Gastrocnemius medialis (tissue), 4 donors: Measurements from ENCODE around the gene SBF1. TPM values are rescaled to one million over a fixed set of nuclear protein-coding genes. Genes with fewer than 3 reads are reported as not detected.

ENCODE experiments used
- ATAC-seq, 2 donors: fragments of 150-250 bp; one replicate each; pipeline ENCODE4 v1.9.1; 2016
- DNase-seq, 2 donors: peaks; one replicate each; pipeline ENCODE4 v3.0.0-alpha.2; 2019
- H3K27ac ChIP-seq, 4 donors: fragments of 200-600 bp; sonication (generic); 1 replicate in 1 of 4; 2 replicates in 3 of 4; pipeline ENCODE4 v1.5.1; 2016 to 2018; ENCODE audit warnings: mild to moderate bottlenecking in 2 of 4, moderate library complexity in 1 of 4
- H3K27me3 ChIP-seq, 3 donors: fragments of 200-600 bp; sonication (generic) in 2 of 3; 1 replicate in 1 of 3; 2 replicates in 2 of 3; pipeline versions ENCODE4 v1.5.1 to v1.6.0; 2016 to 2019; ENCODE audit warnings: mild to moderate bottlenecking in 1 of 3, moderate library complexity in 1 of 3
- H3K36me3 ChIP-seq, 2 donors: fragments of 200-600 bp; sonication (generic) in 1 of 2; one replicate each; pipeline ENCODE4 v1.5.1; 2017 to 2018
- H3K4me1 ChIP-seq, 2 donors: fragments of 200-600 bp; sonication (generic) in 1 of 2; one replicate each; pipeline ENCODE4 v1.5.1; 2016 to 2017; ENCODE audit warnings: mild to moderate bottlenecking in 2 of 2
- H3K4me3 ChIP-seq, 4 donors: fragments of 200-600 bp; sonication (generic) in 3 of 4; 1 replicate in 1 of 4; 2 replicates in 3 of 4; pipeline ENCODE4 v1.5.1; 2016 to 2019; ENCODE audit warnings: mild to moderate bottlenecking in 2 of 4
- H3K9me3 ChIP-seq, 3 donors: fragments of 200-600 bp; sonication (generic) in 2 of 3; 1 replicate in 1 of 3; 2 replicates in 2 of 3; pipeline ENCODE4 v1.5.1; 2016 to 2019
- POLR2A ChIP-seq, 2 donors: fragments of 450-650 bp; IDR thresholded peaks; one replicate each; pipeline ENCODE4 v1.6.1; 2017; ENCODE audit warnings: antibody characterized with exemption in 2 of 2, mild to moderate bottlenecking in 2 of 2, moderate library complexity in 2 of 2
- in situ Hi-C, 4 donors: fragments of 200-750 bp; cut with MboI; loops; one replicate each; pipeline versions ENCODE4 v1.15.0 to v1.8.0; 2017; ENCODE audit warnings: low sequenced_read_pairs in 4 of 4
- intact Hi-C: fragments of 100-400 bp; cut with DNase I; formaldehyde crosslinking; loops from one replicate; pipeline ENCODE4 v1.15.1; 2023; ENCODE audit warnings: low total_unique reads
- total RNA-seq, 4 donors: library from RNA; depleted of rRNA; stranded (reverse); fragments of >200 nt; gene quantifications; one replicate each; pipeline versions ENCODE4 v1.1.0 to v1.2.3, GENCODE V29; 2016
- TF ChIP-seq, protein P1 (sequence below), 5 experiments: fragments of 450-650 bp in 3 of 5; fragments of 200-600 bp in 2 of 5; sonication (generic) in 2 of 5; IDR thresholded peaks in 4 of 5; conservative IDR thresholded peaks in 1 of 5; 1 replicate in 4 of 5; 2 replicates in 1 of 5; pipeline ENCODE4 v1.5.1; 2016 to 2019; ENCODE audit warnings: antibody characterized with exemption in 5 of 5, mild to moderate bottlenecking in 3 of 5, moderate library complexity in 3 of 5

Gene SBF1
- total RNA-seq, 4 donors from 2014 or later, result 50.5 to 116 (median 107) TPM

DNA sequence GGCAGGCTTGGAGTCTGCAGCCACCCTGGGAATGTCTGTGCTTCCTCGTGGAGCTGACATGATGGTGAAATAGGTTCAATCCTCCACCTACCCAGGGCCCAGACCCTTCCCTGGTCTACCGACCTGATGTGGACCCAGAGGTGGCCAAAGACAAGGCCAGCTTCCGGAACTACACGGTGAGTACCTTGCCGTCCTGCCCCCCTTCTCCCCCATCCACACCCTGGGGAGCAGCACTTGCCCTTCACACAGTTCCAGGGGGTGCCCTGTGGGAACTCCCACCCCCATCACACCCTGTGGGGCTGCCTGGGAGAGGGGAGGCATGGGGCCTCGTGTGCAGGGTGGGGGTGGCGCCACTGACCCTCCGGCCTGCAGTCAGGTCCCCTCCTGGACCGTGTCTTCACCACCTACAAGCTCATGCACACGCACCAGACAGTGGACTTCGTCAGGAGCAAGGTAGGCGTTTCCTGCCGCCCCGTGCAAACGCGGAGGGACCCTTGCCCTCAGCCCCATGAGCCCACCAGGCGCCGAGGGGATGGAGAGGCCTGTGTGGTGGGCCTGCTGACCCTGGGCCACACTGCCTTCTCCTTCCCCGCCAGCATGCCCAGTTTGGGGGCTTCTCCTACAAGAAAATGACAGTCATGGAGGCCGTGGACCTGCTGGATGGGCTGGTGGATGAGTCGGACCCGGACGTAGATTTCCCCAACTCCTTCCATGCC, 12.6 kb upstream of the SBF1 start:
- Histone ChIP-seq H3K27me3 (peaks cover 10 to 25% (median 19%) of the 10 kb centered on the region in 3 donors), H3K9me3 (no peaks in the 10 kb centered on the region), H3K36me3 (no peaks in the 10 kb centered on the region), H3K4me3 (no peak overlapping the region), H3K27ac (no peak overlapping the region), H3K4me1 (no peaks in the 10 kb centered on the region)
- DNase-seq (no peak), ATAC-seq (no peak)
- no peak for TF ChIP-seq POLR2A (IDR thresholded peaks at IDR 0.05)
- TF ChIP-seq, protein P1, sequence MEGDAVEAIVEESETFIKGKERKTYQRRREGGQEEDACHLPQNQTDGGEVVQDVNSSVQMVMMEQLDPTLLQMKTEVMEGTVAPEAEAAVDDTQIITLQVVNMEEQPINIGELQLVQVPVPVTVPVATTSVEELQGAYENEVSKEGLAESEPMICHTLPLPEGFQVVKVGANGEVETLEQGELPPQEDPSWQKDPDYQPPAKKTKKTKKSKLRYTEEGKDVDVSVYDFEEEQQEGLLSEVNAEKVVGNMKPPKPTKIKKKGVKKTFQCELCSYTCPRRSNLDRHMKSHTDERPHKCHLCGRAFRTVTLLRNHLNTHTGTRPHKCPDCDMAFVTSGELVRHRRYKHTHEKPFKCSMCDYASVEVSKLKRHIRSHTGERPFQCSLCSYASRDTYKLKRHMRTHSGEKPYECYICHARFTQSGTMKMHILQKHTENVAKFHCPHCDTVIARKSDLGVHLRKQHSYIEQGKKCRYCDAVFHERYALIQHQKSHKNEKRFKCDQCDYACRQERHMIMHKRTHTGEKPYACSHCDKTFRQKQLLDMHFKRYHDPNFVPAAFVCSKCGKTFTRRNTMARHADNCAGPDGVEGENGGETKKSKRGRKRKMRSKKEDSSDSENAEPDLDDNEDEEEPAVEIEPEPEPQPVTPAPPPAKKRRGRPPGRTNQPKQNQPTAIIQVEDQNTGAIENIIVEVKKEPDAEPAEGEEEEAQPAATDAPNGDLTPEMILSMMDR (IDR thresholded peaks at IDR 0.05 in 4 of 5, conservative IDR thresholded peaks at IDR 0.05 in 1 of 5), result no peak
- in situ Hi-C loops, result no loop called here
- intact Hi-C loops, result no loop called here

DNA sequence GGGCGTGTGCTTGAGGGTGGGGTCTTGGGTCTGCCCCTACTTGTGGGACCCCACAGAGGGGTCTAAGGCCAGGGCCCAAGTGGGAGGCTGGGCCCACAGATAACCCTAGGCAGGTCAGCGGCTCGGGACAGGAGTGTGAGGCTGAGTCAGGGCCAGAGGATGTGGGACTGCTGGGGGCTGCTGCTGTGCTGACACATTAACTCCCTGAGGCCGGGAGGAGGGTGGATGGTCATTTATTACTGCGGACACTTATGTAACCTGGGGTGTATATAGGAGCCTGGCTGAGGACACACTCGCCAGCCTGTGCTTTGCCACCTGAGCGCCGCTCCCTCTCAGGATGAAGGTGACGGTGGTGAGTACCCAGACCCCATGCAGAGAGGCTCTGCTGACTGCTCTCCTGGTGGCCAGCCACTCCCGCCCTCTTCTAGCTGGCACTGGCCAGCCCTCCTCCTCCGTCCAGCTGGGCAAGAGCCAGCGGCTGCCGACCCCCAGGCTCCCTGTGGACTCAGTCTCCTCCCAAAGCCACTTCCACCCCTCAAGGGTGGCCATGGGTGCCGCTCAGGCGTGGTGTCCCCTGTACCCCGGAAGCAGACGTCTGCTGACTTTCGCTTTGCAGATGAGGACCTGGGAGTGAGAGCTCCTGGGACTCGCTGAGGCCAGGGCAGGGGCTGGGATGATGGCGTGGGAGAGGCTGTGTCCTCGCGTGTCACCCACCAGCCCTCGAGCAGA, 11.9 kb upstream of the SBF1 start, which contains the start of gene MIOX:
MIOX (plus strand) TSS at position 299 of the 729 bp plus-strand sequence; CDS start at position 338, 39 bp downstream.
- Histone ChIP-seq H3K9me3 (no peaks in the 10 kb centered on the region), H3K36me3 (no peaks in the 10 kb centered on the region), H3K27ac (no peak within 1 kb of the TSS), H3K27me3 (peaks cover 18 to 32% (median 26%) of the 10 kb centered on the region in 3 donors), H3K4me1 (no peaks in the 10 kb centered on the region), H3K4me3 (no peak within 1 kb of the TSS)
- intact Hi-C loops, result no loop called here
- DNase-seq (no peak), ATAC-seq (no peak)
- in situ Hi-C loops, result no loop called here
- no peak for TF ChIP-seq POLR2A (IDR thresholded peaks at IDR 0.05)
- TF ChIP-seq, protein P1 (IDR thresholded peaks at IDR 0.05 in 4 of 5, conservative IDR thresholded peaks at IDR 0.05 in 1 of 5), result no peak

DNA sequence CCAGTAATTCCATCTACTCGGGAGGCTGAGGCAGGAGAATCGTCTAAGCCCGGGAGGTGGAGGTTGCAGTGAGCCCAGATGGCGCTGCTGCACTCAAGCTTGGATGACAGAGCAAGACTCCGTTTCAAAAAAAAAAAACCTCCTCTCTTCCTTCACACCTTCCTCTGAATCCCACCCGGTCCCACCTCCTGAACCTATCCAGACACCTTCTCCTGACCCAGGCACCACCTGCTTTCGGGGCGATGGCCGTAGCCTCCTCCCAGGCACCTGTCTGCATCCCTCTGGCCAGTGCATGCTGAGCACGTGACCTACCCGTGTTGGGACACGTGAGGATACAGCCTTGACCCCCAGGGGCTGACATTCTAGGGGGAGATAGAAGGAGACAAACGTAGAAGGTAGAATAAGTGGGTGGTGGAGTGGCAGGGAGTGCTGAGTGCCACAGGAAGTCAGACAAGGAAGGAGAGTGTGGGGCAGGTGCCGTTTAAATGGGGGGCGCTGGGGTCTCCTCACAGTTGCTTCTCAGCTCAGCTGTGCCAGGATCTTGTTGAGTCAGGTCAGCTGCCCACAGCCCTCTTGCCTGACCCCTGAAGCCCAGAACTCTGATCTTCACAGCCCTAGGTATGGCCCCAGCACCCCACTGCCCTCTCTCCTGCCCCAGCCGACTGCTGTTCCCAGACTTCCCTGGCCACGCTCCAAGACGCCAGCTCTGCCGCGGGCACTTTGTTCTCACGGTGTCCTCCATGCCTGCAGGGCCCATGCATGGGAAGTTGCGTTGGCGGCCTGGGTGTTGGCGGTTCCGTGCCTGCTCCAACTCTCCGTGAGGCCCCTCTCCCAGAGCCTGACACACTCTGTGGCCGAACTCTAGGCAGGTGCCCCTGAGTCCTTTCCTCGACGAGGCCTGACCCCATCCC, 10.6 kb upstream of the SBF1 start:
- Histone ChIP-seq H3K9me3 (no peaks in the 10 kb centered on the region), H3K4me3 (no peak overlapping the region), H3K27ac (no peak overlapping the region), H3K4me1 (no peaks in the 10 kb centered on the region), H3K36me3 (no peaks in the 10 kb centered on the region), H3K27me3 (peaks cover 28 to 43% (median 36%) of the 10 kb centered on the region in 3 donors)
- ATAC-seq (no peak), DNase-seq (no peak)
- intact Hi-C loops, result no loop called here
- TF ChIP-seq POLR2A (IDR thresholded peaks at IDR 0.05), result no peak
- TF ChIP-seq, protein P1 (IDR thresholded peaks at IDR 0.05 in 4 of 5, conservative IDR thresholded peaks at IDR 0.05 in 1 of 5), result no peak
- in situ Hi-C loops, result no loop called here

DNA sequence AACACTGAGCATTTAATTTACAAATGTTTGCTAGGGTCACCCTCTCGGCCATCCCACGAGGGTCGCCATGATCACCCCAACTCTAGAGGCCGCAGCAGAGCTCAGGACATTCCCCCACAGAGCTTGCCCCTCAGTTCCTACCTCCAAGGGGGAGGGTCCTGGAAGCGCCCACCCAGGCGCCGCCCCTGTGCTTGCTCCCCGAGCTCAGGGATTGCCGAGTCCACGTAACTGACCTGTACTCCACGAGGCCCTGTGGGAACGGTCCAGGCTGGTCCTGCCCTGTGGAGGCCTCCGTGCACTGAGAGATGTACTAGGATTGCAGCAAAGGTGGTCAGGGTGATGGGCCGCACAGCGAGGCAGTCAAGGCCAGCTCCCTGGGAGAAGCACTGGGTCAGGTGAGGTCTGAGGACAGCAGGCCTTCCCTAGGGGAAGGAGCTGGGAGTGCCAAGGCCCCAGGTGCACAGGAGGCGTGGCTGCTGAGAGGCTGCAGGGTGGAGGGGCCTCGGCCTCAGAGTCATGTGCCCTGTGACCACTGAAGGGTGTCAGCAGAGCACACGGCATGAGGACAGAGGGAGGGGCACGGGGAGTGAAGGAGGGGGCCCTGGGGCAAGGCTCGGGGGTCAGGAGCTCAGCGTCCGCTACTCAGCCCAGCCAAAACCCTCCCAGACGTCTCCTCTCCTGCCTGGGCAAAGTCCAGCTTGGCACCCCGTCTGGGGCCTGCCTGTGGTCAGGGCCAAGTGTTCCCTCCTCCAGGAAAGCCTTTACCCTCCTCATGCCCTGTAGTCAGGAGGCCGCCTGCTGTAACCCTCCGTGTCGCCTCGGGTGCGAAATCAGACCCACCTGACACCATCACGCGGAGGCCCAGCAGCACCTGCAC, 9.4 kb upstream of the SBF1 start:
- TF ChIP-seq, protein P1 (IDR thresholded peaks at IDR 0.05 in 4 of 5, conservative IDR thresholded peaks at IDR 0.05 in 1 of 5), result no peak
- no peak for TF ChIP-seq POLR2A (IDR thresholded peaks at IDR 0.05)
- in situ Hi-C loops, result no loop called here

More for the DNA sequence above, 9.4 kb upstream of the SBF1 start:
- Histone ChIP-seq H3K27ac (no peak overlapping the region), H3K4me1 (no peaks in the 10 kb centered on the region), H3K4me3 (no peak overlapping the region), H3K36me3 (no peaks in the 10 kb centered on the region), H3K27me3 (peaks cover 38 to 45% (median 43%) of the 10 kb centered on the region in 3 donors), H3K9me3 (no peaks in the 10 kb centered on the region)
- no peak for DNase-seq
- ATAC-seq, result no peak
- intact Hi-C loops, result no loop called here
